GM20431 (cell line): Measurements from ENCODE around the gene CHRNA5.
"Not testable (repeated sequence)": the region's sequence is repeated elsewhere in the genome, so short reads cannot be mapped to it uniquely, and the experiment has no call there.

Source experiments
- in situ Hi-C: fragments of 300-500 bp; cut with MseI, MboI; formaldehyde crosslinking; loops from one replicate; pipeline ENCODE4 v1.15.0; 2020; ENCODE audit warnings: low sequenced_read_pairs; ENCODE audit not compliant: unreplicated experiment

The CHRNA5 gene

DNA sequence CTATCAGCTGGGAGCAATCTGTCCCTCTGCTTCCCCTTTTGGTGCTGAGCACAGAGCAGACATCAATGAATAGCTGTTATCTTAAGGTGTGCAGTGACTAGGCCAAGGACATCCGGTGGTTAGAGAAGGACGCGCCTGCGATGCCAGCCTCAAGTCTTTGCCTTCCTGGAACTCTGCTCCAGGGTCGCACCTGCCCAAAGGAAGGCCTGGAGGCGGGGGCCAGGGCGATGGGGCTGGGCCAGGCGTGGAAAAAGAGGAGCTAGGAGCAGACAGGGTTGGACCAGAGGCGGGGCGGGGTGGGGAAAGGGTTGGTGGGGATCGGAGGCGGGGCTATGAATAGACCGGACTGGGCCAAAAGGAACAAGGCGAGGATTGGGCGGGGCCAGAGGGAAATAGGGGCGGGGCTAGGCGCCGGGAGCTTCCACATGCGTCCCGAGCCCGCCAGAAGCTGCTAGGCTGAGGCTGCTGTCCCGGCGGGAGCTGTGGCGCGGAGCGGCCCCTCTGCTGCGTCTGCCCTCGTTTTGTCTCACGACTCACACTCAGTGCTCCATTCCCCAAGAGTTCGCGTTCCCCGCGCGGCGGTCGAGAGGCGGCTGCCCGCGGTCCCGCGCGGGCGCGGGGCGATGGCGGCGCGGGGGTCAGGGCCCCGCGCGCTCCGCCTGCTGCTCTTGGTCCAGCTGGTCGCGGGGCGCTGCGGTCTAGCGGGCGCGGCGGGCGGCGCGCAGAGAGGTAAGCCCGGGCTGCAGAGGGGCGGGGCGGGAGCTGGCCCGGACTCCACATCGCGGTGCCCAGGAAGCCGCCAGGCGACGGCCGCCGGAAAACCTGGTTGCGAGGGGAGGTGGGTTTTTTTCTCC is at the start of gene CHRNA5:
TSS of gene CHRNA5 (plus strand) at position 424 of the 854 bp plus-strand sequence. CDS start at position 624, 200 bp downstream.
- in situ Hi-C loops = no loop called here

DNA sequence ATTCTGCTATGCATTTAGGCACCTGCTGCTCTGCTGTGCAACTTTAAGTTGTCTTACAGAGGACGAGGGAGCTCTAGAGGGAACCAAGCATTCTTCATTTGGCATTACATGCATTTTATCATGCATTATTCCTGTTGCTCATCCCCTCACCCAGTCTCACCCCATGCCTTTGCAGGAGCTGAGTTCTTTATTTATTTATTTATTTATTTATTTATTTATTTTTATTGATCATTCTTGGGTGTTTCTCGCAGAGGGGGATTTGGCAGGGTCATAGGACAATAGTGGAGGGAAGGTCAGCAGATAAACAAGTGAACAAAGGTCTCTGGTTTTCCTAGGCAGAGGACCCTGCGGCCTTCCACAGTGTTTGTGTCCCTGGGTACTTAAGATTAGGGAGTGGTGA is 45.3 kb upstream of the CHRNA5 start:
- in situ Hi-C loops = not testable (repeated sequence)

DNA sequence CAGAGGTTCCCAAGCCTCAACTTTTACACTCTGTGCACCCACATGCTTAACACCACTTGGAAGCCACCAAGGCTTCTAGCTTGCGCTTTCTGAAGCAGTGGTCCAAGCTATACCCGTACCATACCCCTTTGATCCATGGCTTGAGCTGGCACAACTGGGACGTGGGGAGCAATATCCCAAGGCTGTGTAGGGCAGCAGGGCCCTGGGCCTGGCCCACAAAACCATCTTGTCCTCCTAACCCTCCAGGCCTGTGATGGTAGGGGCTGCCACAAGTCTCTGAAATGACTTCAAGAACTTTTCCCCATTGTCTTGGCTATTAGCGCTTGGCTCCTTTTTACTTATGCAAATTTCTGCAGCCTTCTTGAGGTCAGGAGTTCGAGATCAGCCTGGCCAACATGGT is 41.1 kb upstream of the CHRNA5 start:
- in situ Hi-C loops = no loop called here

DNA sequence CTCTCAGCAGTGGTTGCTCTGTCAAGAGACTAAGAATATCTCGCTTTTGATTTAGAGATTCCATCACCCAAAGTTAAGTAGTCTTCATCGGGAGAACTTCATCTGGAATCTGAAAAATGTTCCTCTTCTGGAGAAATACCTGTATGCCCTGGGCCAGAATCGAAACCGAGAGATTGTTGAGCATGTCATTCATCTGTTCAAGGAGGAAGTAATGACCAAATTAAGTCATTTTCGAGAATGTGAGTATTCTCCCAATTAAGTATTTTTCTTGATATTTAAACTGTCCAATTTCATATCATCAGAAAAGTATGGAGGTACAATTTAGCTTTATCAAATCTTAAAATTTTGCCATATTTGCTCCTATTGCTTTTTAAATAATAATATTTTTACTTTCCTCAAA is 38.0 kb upstream of the CHRNA5 start:
- in situ Hi-C loops = no loop called here

DNA sequence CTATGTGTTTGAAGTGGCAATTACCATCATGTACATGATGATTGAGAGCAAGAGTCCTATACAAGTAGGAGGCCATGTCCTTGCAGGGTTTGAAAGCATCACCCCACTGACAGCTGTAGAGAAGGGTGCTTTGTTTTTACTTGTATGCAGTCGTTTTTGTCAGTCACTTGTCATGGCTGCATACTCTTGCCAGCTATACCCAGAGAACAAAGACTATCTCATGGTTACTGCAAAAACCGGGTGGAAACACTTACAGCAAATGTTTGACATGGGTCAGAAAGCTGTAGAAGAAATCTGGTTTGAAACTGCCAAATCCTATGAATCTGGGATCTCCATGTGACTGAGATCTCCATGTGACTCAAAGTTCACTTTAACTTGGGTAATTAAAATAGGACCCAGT is 32.0 kb upstream of the CHRNA5 start:
- in situ Hi-C loops = no loop called here

DNA sequence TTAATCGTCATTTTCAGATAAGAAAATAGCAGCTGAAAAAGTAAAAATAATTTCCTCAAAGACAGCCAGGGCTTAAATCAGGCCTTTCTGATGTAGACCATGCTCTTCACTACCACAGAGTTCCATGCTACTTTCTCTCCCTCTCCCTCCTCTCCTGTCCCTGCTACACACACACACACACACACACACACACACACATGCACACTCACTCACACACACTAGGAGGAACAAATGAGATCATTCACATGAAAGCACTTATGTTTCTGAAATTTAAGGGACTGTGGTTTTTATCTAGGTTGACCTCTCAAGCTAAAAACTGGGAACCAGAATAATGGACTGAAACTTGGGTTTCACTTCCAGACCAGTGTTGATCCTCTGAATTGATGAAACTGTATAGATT is 29.2 kb upstream of the CHRNA5 start:
- in situ Hi-C loops = no loop called here

DNA sequence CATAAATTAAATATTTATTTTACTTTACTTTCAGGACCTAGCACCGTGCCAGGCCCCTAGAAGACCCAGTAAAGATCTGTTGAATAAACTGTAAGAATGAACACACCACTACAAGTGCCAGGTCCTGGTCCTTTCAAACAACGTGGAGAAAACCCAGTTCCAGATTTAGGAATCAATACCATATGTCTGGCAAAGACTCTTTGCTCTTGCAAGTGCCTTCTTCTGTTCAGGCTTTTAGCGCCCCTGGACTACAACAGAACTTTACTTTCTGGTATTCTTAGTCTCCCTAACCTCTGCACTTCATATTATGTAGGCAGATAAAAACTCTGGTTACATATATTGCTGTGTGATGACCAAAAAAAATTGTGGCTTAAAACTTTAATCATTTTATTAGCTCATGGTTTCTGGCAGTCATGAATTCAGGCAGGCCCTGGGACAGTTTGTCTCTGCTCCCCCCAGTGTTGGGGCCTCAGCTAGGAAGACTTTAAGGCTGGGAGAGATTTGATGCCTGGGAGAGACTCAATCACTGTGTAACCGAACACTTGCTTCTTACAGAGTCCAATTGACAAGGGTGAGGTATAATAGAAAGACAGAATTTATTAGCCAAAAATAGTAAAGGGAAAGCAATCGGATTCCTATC is 27.9 kb upstream of the CHRNA5 start:
- in situ Hi-C loops = no loop called here

DNA sequence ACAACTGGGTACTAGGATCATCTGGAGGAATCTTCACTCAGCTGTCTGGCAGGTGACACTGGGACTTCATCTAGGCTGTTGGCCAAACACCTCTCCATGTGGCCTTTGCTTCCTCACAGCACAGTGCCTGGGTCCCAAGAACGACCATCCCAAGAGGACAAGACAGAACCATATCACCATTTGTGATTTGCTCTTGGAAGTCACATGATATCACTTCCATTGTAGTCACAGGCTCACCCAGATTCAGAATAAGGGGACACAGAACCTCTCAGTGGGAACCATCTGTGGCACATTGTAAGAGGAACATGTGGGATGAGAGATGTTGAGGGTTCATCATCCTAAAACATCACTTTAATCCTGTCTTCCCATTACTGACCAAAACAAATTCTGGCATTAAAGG is 27.0 kb upstream of the CHRNA5 start:
- in situ Hi-C loops = no loop called here

DNA sequence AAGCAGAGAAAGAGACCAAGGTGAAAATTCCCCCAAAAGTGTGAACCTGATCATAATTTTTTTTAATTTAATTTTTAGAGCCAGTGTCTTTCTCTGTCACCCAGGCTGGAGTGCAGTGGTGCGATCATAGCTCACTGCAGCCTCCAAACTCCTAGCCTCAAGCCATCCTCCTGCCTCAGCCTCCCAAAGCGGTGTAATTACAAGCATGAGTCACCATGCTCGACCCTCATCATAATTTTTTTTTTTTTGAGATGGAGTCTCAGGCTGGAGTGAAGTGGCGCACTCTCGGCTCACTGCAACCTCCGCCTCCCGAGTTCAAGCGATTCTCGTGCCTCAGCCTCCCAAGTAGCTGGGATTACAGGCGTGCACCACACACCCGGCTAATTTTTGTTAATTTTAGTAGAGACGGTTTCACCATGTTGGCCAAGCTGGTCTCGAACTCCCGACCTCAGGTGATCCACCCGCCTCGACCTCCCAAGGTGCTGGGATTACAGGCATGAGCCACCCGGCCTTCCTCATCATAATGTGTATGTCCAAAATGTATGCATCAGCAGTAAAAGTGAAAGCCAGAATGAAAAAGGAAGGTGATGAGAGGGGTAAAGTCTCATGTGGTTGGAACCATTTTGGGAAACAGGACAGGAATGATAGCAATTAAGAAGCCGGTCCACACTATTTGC is 25.7 kb upstream of the CHRNA5 start:
- in situ Hi-C loops = not testable (repeated sequence)

DNA sequence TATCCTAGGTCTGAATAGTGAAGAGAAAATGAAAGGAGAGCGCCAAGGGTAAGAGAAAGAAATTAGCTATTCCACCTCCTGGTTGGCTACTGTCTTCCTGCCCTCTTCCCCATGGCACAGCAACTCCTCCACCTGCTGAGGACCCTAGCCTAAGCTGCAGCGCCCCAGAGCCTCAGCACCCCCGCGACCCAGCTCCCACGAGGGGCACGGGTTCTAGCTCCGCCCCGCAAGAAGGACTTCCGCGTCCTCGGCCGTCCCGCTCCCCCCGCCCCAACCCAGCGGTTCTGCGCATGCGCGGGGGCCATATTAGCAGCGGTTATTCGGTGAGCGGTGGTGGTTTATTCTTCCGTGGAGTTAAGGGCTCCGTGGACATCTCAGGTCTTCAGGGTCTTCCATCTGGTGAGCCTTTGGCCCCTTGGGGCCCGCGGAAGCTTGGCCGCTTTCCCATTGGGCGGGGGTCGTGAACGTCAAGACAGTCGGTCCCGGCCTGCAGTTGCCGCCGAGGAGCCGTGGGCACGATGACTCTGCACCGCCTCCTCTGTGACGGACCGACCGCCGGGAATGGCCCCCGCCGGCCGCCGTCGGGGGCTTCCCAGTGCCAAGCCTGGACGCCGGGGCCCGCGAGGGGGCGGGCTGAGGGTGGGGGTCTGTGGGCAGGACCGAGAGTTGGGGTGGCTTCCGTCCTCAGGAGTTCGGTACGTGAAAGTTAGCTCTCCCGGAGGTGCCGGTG is 25.0 kb upstream of the CHRNA5 start, which contains the start of gene PSMA4:
TSS of gene PSMA4 (plus strand) at position 304 of the 730 bp plus-strand sequence. CDS start 1,484 bp downstream, outside the sequence.
- in situ Hi-C loops = no loop called here

DNA sequence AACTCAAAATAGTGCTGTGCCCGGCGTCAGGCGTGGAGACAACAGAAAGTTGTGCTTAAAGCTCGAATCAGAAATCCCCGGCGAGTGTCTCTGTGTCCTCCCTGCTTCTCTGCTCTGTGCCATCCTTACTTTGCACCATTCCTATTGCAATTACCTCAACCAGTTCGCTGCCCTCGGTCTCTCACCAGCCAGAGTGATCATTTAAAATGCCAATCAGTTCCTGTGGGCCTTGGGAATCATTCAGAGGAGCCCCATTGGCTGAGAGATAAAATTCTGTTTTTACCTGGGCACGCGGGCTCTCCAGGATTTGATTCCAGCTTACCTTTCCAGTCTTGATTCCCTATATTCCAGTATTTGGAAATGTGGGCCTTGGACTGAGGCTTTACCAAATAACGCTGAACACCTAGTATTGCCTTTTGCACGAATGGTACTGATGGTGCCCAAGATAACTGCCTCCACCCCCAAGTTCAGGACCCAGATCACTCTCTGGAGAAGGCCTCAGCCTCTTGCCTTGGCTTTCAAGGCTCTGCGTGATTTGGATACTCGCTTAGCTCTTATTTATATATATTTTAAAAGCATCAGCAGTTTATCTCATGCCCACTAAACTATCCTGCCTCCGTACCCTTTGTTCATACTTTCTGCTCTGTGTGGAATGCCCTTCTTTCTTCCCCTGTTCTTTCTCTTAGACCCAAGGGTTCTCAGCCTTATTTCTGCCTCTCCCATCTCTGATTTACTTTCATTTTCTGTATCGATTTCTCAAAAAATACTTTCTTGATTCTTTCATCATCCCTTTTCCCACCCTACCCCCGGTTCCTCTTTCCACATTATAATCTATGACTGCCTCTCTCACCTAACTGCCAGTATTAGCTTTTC is 24.2 kb upstream of the CHRNA5 start:
- in situ Hi-C loops = no loop called here

DNA sequence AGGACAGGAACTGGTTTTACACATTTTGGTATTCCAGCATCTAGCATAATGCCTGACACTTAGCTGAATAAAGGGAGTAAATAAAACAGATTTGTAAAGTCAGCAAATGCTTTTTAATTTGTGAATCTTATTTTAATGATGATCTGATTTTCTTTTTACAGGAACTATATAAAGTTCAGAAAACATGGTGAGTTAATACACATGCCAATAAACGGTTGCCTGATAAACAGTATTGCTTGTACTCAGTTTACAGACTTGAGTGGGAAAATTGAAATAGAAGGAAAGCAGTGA is 23.6 kb upstream of the CHRNA5 start:
- in situ Hi-C loops = no loop called here

DNA sequence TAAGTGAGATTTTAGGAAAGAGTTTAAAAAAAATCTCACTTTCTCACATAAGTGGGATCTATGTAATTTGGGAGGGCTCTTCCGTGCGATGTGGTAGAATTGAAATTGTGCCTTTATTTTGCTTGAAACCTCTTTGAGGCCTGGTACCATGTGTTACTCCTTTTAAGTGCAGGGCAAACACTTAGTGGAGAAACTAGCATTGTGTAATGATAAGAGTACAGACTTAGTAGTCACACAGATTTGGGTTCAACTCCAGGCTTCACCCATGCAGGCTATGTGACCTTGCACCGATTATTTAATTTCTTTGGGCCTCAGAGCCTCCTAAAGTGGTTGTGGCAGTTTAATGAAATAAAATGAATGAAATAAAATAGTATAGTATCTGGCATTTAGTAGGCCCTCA is 22.7 kb upstream of the CHRNA5 start:
- in situ Hi-C loops = no loop called here

DNA sequence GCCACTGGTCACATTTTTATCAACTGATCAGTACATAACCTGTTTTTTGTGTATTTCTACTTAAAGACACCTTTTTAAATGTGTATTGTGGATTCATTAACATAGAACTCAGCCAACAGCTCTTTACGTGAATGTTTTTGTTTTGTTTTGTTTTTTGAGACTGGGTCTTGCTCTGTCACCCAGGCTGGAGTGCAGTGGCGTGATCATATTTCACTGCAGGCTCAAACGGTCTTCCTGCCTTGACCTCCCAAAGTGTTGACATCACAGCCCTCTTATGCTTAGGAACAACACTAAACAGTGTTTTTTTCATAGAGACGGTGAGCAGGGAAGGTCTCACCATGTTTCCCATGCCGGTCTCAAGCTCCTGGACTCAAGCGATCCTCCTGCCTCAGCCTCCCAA is 15.1 kb upstream of the CHRNA5 start:
- in situ Hi-C loops = no loop called here

DNA sequence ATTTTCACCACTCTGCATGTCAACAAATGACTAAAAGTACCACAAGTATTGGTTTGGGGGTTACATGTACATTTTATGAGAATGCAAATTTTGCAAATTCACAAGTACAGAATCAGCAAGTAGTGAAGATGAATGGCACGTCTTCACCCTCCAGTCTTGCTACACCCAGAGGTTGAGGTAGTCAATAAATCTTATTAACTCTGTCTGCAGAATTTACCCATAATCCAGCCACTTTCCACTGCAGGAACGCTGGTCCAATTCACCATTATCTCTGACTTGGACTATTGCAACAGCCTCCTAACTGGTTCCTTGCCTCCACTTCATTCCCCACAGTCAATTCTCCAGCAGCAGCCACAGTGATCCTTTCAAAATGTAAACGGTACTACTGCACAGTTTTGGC is 14.5 kb upstream of the CHRNA5 start:
- in situ Hi-C loops = no loop called here

DNA sequence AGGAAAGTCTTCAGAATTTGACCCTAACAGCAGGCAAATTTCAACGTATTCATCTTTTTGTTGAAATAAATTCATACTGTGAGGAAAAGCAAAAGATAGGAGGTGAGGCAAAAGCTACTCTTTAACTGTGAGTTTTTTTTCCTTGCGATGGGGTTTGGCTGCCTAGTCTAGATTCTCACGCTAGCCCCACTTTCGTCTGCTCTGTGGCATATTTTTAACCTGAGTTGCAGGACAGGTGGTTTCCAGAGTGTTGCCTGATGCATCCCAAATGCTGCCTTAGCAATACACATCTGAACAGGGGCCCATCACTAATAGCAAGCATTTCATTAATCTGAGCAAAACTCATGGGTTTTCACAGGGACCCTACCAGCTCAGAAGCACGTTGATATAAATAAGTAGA is 13.4 kb upstream of the CHRNA5 start:
- in situ Hi-C loops = no loop called here

DNA sequence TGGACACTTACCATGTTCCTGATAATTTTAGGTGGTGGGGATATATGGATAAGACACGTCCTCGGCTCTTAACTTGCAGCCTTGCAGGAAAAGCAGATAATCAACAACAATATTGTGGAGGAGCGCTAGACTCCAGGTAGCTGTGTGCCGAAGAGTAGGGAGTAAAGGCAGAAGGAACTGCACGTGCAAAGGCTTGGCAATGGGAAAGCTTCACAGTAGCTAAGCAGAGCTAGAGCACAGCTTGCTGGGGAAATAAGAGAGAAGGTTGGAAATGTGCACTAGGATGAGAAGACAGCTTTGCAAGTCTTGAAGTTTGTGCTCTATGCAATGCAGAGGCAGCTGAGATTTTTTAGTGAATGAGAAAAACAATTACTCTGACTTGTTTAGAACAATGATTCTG is 12.7 kb upstream of the CHRNA5 start:
- in situ Hi-C loops = no loop called here

DNA sequence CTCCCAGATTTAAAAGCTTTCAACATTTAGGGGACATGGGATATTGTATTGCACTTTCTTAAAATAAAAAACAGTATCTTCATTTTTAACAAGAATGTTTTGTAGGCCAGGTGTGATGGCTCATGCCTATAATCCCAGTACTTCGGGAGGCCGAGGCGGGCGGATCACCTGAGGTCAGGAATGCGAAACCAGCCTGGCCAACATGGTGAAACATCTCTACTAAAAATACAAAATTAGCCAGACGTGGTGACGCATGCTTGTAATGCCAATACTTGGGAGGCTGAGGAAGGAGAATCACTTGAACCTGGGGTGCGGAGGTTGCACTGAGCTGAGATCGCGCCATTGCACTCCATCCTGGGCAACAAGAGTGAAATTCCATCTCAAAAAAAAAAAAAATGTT is 5.1 kb upstream of the CHRNA5 start:
- in situ Hi-C loops = not testable (repeated sequence)

DNA sequence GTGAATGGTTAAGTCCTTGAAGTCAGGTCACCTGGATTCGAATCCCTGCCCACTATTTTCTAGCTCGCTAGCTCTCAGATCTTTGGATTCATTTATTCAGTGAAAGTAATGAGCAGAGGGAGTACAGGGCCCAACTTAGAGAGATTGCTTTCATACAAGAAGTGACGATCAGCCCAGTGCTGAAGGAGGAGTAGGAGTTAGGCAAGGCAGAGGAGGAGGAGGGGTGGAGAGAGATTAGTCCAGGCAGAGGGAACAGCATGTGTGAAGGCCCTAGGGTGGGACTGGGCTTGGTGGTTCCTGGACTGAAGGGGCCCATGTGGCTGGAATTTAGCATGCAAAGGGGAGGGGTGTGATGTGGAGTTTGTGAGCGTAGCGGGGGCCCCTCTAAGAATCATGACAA is 3.8 kb upstream of the CHRNA5 start:
- in situ Hi-C loops = no loop called here

DNA sequence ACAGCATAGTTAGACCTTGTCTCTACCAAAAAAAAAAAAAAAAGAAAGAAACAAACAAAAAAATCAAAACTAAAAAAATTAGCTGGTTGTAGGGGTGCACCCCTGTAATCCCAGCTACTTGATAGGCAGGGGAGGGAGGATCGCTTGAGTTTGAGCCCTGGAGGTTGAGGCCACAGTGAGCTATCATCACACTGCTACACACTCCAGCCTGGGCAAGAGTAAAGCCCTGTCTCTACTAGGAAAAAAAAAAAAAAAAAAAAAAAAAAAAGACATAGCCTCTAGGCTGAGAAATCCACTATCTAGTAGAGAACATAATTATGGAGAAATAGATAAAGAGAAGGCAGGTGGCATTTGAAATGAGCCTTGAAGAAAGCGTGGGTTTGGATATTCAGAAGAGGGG is 2.2 kb upstream of the CHRNA5 start:
- in situ Hi-C loops = no loop called here
